ENCODE results near the gene FHDC1.

FHDC1 gene

DNA sequence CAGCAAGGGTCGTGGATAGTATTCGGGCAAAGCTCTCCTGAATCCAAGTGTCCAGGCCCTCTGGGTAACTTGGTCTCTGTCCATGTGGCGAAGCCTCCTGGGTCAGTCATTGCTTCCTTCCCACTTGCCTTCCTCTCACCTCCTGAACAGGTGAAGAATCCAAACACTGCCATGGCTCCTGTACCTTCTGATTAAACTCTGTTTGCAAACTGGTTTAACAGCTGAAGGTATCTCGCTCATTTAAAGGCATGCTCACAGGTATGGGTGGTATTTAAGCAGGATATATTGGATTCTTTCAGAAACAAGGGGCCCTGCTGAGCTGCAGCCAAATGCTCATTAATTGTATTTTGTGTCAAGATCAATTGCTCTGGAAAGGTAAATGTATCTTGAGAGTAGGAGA is 28.2 kb downstream of the FHDC1 start:
- Histone ChIP-seq H3K27ac (no peak overlapping the region), H3K9me3 (ENCODE audit: low read depth, low read length) (no peaks in the 10 kb centered on the region), H3K36me3 (ENCODE audit: insufficient read depth, low read length) (no peaks in the 10 kb centered on the region), H3K9ac (ENCODE audit: insufficient read length) (no peak overlapping the region), H3K4me3 (no peak overlapping the region)
- DNase-seq (ENCODE audit: low read depth, low spot score) = no peak
- TF ChIP-seq EZH2 (IDR thresholded peaks at IDR 0.05) = no peak
- no peak for TF ChIP-seq FOXP2 (optimal IDR thresholded peaks at IDR 0.05; ENCODE audit: control extremely low read depth, extremely low read length, insufficient read depth)
- no peak for TF ChIP-seq POLR2AphosphoS5 (IDR thresholded peaks at IDR 0.05; ENCODE audit: borderline replicate concordance, low read depth, low read length)

DNA sequence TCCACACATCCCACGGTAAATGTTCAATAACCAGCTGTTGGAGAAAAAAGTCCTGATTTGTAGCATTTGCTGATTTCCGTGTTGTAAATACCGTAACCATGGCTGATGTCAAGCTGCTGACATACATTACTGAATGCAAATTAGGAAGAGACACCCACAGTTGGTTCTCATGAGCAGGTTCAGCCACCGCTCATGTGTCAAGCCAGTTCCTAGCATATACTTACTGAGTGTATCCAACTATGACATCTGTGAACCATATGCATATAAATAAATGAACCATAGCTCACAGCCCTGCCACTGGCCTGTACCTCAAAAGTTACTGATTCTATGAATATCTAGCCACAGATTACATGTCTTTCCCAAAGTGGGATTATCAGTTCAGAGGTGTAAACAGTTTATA is 29.5 kb downstream of the FHDC1 start:
- TF ChIP-seq POLR2AphosphoS5 (IDR thresholded peaks at IDR 0.05; ENCODE audit: borderline replicate concordance, low read depth, low read length) (no peak), FOXP2 (optimal IDR thresholded peaks at IDR 0.05; ENCODE audit: control extremely low read depth, extremely low read length, insufficient read depth) (no peak), EZH2 (IDR thresholded peaks at IDR 0.05) (no peak)

DNA sequence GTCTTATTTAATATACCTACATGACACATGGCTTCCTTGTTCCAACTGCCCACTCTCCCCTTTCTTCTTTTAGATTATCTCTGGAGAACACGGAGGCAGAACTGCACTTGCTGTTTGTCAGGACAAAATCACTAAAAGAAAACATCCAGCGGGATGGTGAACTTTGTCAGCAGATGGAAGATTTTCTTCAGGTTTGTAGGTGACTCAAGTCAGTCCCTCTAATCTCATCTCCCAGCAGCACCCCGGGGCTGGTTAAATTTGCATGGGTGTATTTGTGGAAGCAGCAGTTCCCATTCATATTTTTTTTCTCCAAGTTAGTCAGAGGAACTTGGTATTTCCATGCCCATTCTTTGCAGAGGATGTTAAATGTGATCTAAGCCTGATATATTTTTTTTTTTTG is 31.8 kb downstream of the FHDC1 start:
- TF ChIP-seq POLR2AphosphoS5 (IDR thresholded peaks at IDR 0.05; ENCODE audit: borderline replicate concordance, low read depth, low read length) (no peak), FOXP2 (optimal IDR thresholded peaks at IDR 0.05; ENCODE audit: control extremely low read depth, extremely low read length, insufficient read depth) (no peak), EZH2 (IDR thresholded peaks at IDR 0.05) (no peak)
- no peak overlapping the region for H3K9ac ChIP-seq (ENCODE audit: insufficient read length)
- H3K4me3 ChIP-seq = no peak overlapping the region
- H3K9me3 ChIP-seq (ENCODE audit: low read depth, low read length) = no peaks in the 10 kb centered on the region
- DNase-seq (ENCODE audit: low read depth, low spot score) = no peak
- no peak overlapping the region for H3K27ac ChIP-seq
- H3K36me3 ChIP-seq (ENCODE audit: insufficient read depth, low read length) = no peaks in the 10 kb centered on the region

More for the DNA sequence above, 29.5 kb downstream of the FHDC1 start:
- Histone ChIP-seq H3K4me3 (no peak overlapping the region), H3K9me3 (ENCODE audit: low read depth, low read length) (no peaks in the 10 kb centered on the region), H3K36me3 (ENCODE audit: insufficient read depth, low read length) (no peaks in the 10 kb centered on the region), H3K27ac (no peak overlapping the region), H3K9ac (ENCODE audit: insufficient read length) (no peak overlapping the region)
- DNase-seq (ENCODE audit: low read depth, low spot score) = no peak

DNA sequence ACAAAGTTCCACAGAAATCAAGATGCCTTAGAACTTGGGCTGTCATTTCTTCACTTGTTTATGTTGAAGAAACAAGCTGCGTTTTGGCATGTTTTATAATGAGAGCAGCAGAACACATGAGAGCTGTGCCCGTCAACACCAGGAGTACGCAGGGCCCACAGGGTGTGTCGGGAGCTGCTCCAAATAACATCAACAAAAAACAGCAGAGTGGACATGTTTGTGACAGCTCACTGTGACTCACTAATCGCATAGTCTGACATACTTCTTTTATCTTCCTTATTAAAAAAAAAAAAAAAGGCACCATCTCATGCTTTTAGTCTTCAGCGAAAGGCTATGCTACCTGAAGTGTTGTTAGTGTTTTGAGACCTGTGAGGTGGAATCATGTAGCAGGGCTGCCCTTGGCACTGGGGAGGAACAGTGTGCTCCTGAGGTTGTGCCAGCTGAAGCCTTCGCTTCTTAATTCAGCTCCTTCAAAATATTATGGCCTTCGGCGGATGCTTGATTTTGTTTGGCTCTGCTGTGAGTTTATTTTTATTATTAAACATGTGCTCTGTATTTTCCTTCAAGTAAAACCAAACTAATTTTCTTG is 32.8 kb downstream of the FHDC1 start:
- DNase-seq (ENCODE audit: low read depth, low spot score) = no peak
- Histone ChIP-seq H3K27ac (no peak overlapping the region), H3K4me3 (no peak overlapping the region), H3K36me3 (ENCODE audit: insufficient read depth, low read length) (no peaks in the 10 kb centered on the region), H3K9me3 (ENCODE audit: low read depth, low read length) (no peaks in the 10 kb centered on the region), H3K9ac (ENCODE audit: insufficient read length) (no peak overlapping the region)
- TF ChIP-seq POLR2AphosphoS5 (IDR thresholded peaks at IDR 0.05; ENCODE audit: borderline replicate concordance, low read depth, low read length) = no peak
- no peak for TF ChIP-seq EZH2 (IDR thresholded peaks at IDR 0.05)
- TF ChIP-seq FOXP2 (optimal IDR thresholded peaks at IDR 0.05; ENCODE audit: control extremely low read depth, extremely low read length, insufficient read depth) = no peak

DNA sequence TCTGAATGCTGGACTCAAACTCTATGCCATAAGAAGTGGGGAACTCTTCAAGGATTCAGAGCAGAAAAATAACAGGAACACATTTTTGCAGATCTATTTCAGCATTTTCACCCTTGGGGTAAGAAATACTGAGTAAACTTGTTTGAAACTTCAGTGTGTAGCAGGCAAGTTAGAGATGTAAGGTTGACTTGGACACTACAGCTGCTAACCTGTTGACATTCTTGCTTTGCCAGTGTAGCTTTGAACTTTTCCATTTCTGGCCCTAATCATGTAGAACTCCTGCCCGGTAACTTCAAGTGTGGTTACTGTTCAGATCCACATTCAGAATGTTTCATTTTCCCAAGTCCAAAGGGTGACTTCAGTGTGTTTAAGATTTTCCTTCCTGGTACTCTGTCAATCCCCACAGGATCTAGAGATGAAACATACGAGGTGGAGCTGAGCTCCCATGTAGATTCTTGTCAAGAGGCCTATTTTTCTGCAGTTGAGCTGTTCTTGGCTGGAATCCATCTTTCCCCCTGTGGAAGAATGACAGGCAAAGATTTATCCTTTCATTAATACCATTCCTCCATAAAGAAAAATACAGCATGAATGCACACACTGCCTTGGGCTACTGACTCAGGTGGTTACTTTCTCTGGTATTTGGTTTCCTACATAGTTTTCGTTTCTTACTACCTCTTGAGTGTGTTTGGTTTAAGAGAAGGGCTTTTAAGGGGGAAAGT is 34.1 kb downstream of the FHDC1 start:
- Histone ChIP-seq H3K36me3 (ENCODE audit: insufficient read depth, low read length) (no peaks in the 10 kb centered on the region), H3K27ac (no peak overlapping the region), H3K4me3 (no peak overlapping the region), H3K9ac (ENCODE audit: insufficient read length) (no peak overlapping the region), H3K9me3 (ENCODE audit: low read depth, low read length) (no peaks in the 10 kb centered on the region)
- TF ChIP-seq FOXP2 (optimal IDR thresholded peaks at IDR 0.05; ENCODE audit: control extremely low read depth, extremely low read length, insufficient read depth) = no peak
- no peak for TF ChIP-seq POLR2AphosphoS5 (IDR thresholded peaks at IDR 0.05; ENCODE audit: borderline replicate concordance, low read depth, low read length)
- TF ChIP-seq EZH2 (IDR thresholded peaks at IDR 0.05) = no peak
- no peak for DNase-seq (ENCODE audit: low read depth, low spot score)

DNA sequence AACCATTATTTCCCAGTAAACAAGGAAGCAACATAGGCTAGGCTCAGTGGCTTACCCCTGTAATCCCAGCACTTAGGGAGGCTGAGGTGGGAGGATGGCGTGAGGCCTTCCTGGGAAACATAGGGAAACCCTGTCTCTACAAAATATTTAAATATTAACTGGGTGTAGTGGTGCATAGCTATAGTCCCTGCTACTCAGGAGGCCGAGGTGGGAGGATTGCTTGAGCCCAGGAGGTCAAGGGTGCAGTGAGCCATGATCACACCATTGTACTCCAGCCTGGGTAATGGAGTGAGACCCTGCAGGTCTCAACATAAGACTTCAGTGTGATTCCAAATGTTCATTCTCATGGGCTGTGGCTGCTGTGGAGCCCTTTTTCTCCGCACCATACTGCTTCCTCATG is 34.9 kb downstream of the FHDC1 start:
- TF ChIP-seq POLR2AphosphoS5 (IDR thresholded peaks at IDR 0.05; ENCODE audit: borderline replicate concordance, low read depth, low read length) (no peak), FOXP2 (optimal IDR thresholded peaks at IDR 0.05; ENCODE audit: control extremely low read depth, extremely low read length, insufficient read depth) (no peak), EZH2 (IDR thresholded peaks at IDR 0.05) (no peak)
- H3K27ac ChIP-seq = no peak overlapping the region
- DNase-seq (ENCODE audit: low read depth, low spot score) = no peak
- no peaks in the 10 kb centered on the region for H3K36me3 ChIP-seq (ENCODE audit: insufficient read depth, low read length)
- H3K9ac ChIP-seq (ENCODE audit: insufficient read length) = no peak overlapping the region
- H3K9me3 ChIP-seq (ENCODE audit: low read depth, low read length) = no peaks in the 10 kb centered on the region
- no peak overlapping the region for H3K4me3 ChIP-seq

DNA sequence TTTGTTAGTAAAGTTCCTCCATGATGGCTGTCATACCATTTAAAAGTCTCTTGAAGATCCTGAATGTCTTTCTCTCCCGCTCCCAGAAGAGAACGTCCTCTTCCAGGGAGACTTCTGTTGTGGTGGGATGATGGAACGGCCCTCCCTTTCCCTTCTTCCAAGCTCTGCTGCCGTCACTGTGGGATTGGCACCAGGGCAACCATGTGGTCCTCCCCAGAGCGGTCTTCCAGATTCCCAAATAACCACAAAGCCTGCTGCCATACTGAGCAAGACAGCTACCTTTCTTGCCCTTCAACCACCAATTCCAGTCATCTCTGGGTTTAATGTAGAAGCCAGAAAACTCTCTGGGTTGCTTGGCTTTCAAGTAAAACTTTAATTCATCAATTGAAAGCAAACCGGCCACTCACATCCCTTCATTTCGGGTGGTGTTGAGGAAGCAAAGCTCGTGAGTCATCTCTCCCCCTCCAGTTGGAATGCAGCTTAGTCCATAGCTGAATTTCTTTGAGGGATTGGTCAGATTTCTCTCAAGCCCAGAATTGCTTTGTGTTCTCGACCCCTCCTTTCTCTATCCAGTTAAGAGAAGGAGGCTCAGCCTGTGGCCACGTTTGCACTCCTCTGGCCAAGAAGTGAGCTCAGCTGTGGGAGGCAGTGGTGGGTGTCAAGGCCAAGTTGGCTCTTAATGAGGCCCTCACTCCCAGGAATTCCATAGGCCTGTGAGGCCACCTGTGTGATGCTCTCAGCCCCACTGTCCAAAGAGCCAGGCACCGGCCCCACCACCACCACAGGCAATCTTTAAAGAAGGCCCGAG is 36.9 kb downstream of the FHDC1 start:
- Histone ChIP-seq H3K9me3 (ENCODE audit: low read depth, low read length) (no peaks in the 10 kb centered on the region), H3K36me3 (ENCODE audit: insufficient read depth, low read length) (no peaks in the 10 kb centered on the region), H3K9ac (ENCODE audit: insufficient read length) (no peak overlapping the region), H3K4me3 (no peak overlapping the region), H3K27ac (no peak overlapping the region)
- DNase-seq (ENCODE audit: low read depth, low spot score) = no peak
- TF ChIP-seq FOXP2 (optimal IDR thresholded peaks at IDR 0.05; ENCODE audit: control extremely low read depth, extremely low read length, insufficient read depth) (no peak), EZH2 (IDR thresholded peaks at IDR 0.05) (no peak), POLR2AphosphoS5 (IDR thresholded peaks at IDR 0.05; ENCODE audit: borderline replicate concordance, low read depth, low read length) (no peak)

Measured in SK-N-MC (cell line).